AG04450 (cell line): ENCODE results near the gene CEACAM1. TPM values are rescaled to one million over a fixed set of nuclear protein-coding genes. Genes with fewer than 3 reads are reported as not detected.

Experiments used
- CTCF ChIA-PET: fragments of 300-600, 350-600 bp; formaldehyde crosslinking; extraction: SDS; loops from one replicate; lab custom pipeline; 2022; ENCODE audit warnings: antibody characterized with exemption, inconsistent platforms; lab: Charles Lee
- POLR2A ChIA-PET: fragments of 350-600 bp; formaldehyde crosslinking; extraction: SDS; loops from one replicate; lab custom pipeline; 2021; ENCODE audit warnings: antibody characterized with exemption, inconsistent platforms; lab: Yijun Ruan, JAX
- DNase-seq: peaks from one replicate; pipeline ENCODE4 v3.0.0-alpha.2; 2011; ENCODE audit warnings: low read depth, low spot score
- H3K27ac ChIP-seq: one replicate; pipeline ENCODE4 v1.5.1; 2012; ENCODE audit warnings: low read depth, low read length, control low read depth
- H3K27me3 ChIP-seq: one replicate; pipeline ENCODE4 v1.6.0; 2012; ENCODE audit warnings: low read length; ENCODE audit not compliant: control insufficient read depth, insufficient read depth
- H3K4me3 ChIP-seq: 2 replicates; pipeline ENCODE4 v1.5.1; 2011; ENCODE audit warnings: mild to moderate bottlenecking, low read depth, low read length, control low read depth
- H3K9me3 ChIP-seq: 2 replicates; pipeline ENCODE4 v1.5.1; 2012; ENCODE audit warnings: low read length; ENCODE audit not compliant: control insufficient read depth, insufficient read depth
- polyA plus RNA-seq: library from polyadenylated mRNA; depleted of rRNA; stranded (reverse); fragments of >200 nt; gene quantifications from 2 replicates; pipeline ENCODE4 v1.2.3, GENCODE V29; 2011
- TF ChIP-seq, protein P1 (sequence below): IDR thresholded peaks from 2 replicates; pipeline ENCODE4 v1.5.1; 2011; ENCODE audit warnings: low read depth, low read length, control low read depth, inconsistent platforms

The CEACAM1 gene
- polyA plus RNA-seq, 1 experiment, result not detected

DNA sequence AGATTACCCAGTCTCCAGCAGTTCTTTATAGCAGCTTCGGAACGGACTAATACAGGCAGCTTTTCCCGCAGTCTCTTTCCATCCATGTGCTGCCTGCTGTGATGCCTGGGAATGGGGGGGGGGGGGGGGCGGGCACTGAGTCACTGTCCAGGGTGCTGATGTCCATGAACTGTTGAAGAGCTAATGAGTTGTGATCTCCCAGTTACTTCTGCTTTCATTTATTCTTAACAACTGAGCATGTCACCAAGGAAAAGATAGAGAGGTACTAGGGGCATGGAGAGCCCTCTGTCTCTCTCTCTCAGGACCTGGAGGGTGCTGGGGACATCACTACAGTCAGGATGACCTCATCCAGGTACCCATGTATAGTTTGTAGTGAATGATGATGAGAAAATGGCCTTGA is 20.3 kb upstream of the CEACAM1 start:
- no peak for DNase-seq
- POLR2A ChIA-PET, result no interaction called here
- Histone ChIP-seq H3K4me3 (no peak overlapping the region), H3K27ac (no peak overlapping the region), H3K9me3 (peaks cover 4% of the 10 kb centered on the region), H3K27me3 (peaks cover 18% of the 10 kb centered on the region)
- TF ChIP-seq, protein P1, sequence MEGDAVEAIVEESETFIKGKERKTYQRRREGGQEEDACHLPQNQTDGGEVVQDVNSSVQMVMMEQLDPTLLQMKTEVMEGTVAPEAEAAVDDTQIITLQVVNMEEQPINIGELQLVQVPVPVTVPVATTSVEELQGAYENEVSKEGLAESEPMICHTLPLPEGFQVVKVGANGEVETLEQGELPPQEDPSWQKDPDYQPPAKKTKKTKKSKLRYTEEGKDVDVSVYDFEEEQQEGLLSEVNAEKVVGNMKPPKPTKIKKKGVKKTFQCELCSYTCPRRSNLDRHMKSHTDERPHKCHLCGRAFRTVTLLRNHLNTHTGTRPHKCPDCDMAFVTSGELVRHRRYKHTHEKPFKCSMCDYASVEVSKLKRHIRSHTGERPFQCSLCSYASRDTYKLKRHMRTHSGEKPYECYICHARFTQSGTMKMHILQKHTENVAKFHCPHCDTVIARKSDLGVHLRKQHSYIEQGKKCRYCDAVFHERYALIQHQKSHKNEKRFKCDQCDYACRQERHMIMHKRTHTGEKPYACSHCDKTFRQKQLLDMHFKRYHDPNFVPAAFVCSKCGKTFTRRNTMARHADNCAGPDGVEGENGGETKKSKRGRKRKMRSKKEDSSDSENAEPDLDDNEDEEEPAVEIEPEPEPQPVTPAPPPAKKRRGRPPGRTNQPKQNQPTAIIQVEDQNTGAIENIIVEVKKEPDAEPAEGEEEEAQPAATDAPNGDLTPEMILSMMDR, result no peak
- CTCF ChIA-PET, result no interaction called here

DNA sequence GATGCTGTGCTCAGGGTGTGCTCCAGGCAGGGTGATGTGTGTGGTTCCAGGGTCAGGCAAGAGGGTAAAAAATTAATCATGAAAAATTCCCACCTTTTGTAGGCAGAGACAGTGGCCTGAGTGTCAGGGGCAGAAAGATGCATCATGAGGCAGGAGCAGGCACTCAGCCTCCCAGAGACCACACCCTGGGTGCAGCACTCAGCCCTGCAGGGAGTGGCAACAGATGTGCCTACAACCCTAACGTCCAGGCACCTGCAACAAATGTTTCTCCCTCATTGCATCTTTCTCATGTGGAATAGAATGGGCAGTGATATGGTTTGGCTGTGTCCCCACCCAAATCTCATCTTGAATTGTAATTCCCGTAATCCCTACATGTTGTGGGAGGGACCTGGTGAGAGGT is 19.6 kb upstream of the CEACAM1 start:
- peaks cover 22% of the 10 kb centered on the region for H3K27me3 ChIP-seq
- peaks cover 4% of the 10 kb centered on the region for H3K9me3 ChIP-seq
- no peak overlapping the region for H3K27ac ChIP-seq
- CTCF ChIA-PET, result no interaction called here
- DNase-seq, result no peak
- no peak overlapping the region for H3K4me3 ChIP-seq
- POLR2A ChIA-PET, result no interaction called here
- TF ChIP-seq, protein P1, result no peak

DNA sequence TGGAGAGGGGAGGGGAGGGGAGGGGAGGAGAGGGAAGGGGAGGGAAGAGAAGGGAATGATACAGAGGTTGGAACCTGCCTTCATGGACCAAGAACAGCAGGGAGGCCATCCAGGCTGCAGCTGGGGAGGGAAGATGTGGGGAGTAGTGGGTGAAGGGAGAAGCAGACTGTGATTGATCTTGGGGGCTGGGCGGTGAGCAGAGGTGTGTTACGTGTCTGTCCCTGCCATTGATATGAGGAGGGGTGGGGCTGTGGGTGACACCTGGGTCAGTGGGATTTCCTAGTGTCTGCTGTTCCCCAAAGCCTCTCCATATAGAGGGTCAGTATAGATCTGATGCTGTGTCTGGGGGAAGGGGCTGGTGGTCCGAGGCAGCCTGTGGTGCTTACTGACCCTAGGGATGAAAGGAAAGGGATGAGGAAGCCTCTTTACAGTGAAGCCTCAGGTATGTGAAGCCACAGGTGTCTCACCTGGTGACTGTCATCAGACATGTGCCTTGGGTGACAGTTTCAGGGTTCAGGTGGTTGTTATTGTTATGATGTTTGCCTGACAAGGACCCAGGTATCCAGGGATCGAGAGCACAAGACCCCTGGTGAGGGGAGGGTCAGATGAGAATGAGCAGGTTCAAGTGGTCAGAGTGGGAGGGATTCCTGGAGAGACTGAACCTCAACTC is 18.7 kb upstream of the CEACAM1 start:
- Histone ChIP-seq H3K27ac (no peak overlapping the region), H3K9me3 (peaks cover 4% of the 10 kb centered on the region), H3K4me3 (no peak overlapping the region), H3K27me3 (peaks cover 20% of the 10 kb centered on the region)
- TF ChIP-seq, protein P1, result no peak
- DNase-seq, result no peak
- POLR2A ChIA-PET, result no interaction called here
- CTCF ChIA-PET, result no interaction called here

DNA sequence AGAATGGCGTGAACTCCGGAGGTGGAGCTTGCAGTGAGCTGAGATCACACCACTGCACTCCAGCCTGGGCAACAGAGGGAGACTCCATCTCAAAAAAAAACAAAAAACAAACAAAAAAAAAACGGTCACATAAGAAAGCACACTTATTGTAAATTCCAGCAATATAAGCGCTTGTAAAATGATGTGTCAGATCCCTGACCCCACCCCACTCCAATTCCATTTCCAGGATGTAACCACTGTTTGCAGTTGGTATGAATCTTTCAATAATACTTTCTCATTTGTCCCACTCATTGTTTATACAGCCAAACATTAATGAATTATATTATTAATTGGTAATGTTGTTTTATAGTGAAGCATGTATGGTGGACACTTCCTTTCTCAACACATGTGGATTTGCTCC is 15.9 kb upstream of the CEACAM1 start:
- POLR2A ChIA-PET, result no interaction called here
- CTCF ChIA-PET, result no interaction called here

DNA sequence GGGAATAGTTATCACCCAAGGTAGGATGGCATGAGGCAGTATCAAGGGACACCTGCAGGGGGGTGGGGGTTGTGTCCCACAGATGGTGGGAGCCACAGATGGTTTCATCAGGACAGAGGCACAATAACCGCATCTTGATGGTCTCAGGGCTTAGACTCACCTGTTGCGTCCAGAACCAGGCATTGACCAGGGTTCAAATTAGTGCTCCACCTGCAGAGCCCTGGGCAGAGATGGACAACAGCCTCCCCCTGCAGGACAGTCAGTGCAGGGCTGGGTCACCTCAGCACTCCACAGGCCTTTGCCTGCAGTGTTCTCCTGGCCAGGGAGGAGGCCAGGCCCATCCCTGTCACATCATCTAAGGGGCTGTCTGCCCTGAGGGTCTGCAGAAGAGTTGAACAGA is 14.5 kb upstream of the CEACAM1 start:
- no peak for DNase-seq
- TF ChIP-seq, protein P1, result no peak
- POLR2A ChIA-PET, result no interaction called here
- H3K9me3 ChIP-seq, result no peaks in the 10 kb centered on the region; the same call in 1 of the 2 replicates
- CTCF ChIA-PET, result no interaction called here
- peaks cover 21% of the 10 kb centered on the region for H3K27me3 ChIP-seq
- H3K27ac ChIP-seq, result no peak overlapping the region
- H3K4me3 ChIP-seq, result no peak overlapping the region

More for the DNA sequence above, 15.9 kb upstream of the CEACAM1 start:
- TF ChIP-seq, protein P1, result no peak
- no peak for DNase-seq
- Histone ChIP-seq H3K9me3 (no peaks in the 10 kb centered on the region; the same call in 1 of the 2 replicates), H3K4me3 (no peak overlapping the region), H3K27ac (no peak overlapping the region), H3K27me3 (peaks cover 18% of the 10 kb centered on the region)
